Kidney epithelial cell (primary cell): ENCODE results near the gene SNRK. TPM values are rescaled to one million over a fixed set of nuclear protein-coding genes. Genes with fewer than 3 reads are reported as not detected.

Source experiments
- DNase-seq: peaks from one replicate; pipeline ENCODE4 v3.0.0-alpha.2; 2010; ENCODE audit warnings: low read depth
- H3K27me3 ChIP-seq: 2 replicates; pipeline ENCODE4 v1.6.0; 2011; ENCODE audit warnings: low read length; ENCODE audit not compliant: control insufficient read depth, insufficient read depth
- H3K36me3 ChIP-seq: 2 replicates; pipeline ENCODE4 v1.5.1; 2011; ENCODE audit warnings: low read length; ENCODE audit not compliant: control insufficient read depth, insufficient read depth
- H3K4me3 ChIP-seq: 2 replicates; pipeline ENCODE4 v1.5.1; 2011; ENCODE audit warnings: low read depth, mild to moderate bottlenecking, control low read depth, low read length
- CTCF ChIP-seq: IDR thresholded peaks from 2 replicates; pipeline ENCODE4 v1.5.1; 2011; ENCODE audit warnings: mild to moderate bottlenecking, moderate library complexity, low read length, control low read depth, inconsistent platforms; ENCODE audit not compliant: insufficient read depth, poor library complexity, severe bottlenecking
- total RNA-seq: library from RNA; depleted of rRNA; stranded (reverse); fragments of >200 nt; gene quantifications from 2 replicates; pipeline ENCODE4 v1.2.3, GENCODE V29; 2015

The SNRK gene
- total RNA-seq, 1 donor from 2014 or later: 25.0 TPM

GRCh38 chr3:43394041-43394554 lies 107.8 kb downstream of the SNRK start:
- H3K4me3 ChIP-seq: no peak overlapping the region
- TF ChIP-seq CTCF: no peak
- DNase-seq: no peak

GRCh38 chr3:43399034-43399433 lies 112.7 kb downstream of the SNRK start:
- no peak for DNase-seq
- TF ChIP-seq CTCF: no peak
- H3K4me3 ChIP-seq: no peak overlapping the region
- no peaks in the 10 kb centered on the region for H3K36me3 ChIP-seq
- H3K27me3 ChIP-seq: no peaks in the 10 kb centered on the region

More at GRCh38 chr3:43394041-43394554, 107.8 kb downstream of the SNRK start:
- Histone ChIP-seq H3K27me3 (no peaks in the 10 kb centered on the region), H3K36me3 (no peaks in the 10 kb centered on the region)

- no peak for DNase-seq
- H3K4me3 ChIP-seq: no peak overlapping the region
- no peaks in the 10 kb centered on the region for H3K36me3 ChIP-seq
- no peak for TF ChIP-seq CTCF
- no peaks in the 10 kb centered on the region for H3K27me3 ChIP-seq
Measured at GRCh38 chr3:43400167-43400566, 113.8 kb downstream of the SNRK start.

Other genes starting within 250 kb of the SNRK start
- 22.1 and 23.6 TPM in 2 replicates for gene POMGNT2, start 180.5 kb upstream of the SNRK start, total RNA-seq